GM19455 (cell line): Measurements from ENCODE around the gene KRTAP1-3.
"Not testable (repeated sequence)": the region's sequence is repeated elsewhere in the genome, so short reads cannot be mapped to it uniquely, and the experiment has no call there.

ENCODE experiments used
- ATAC-seq: cut with Tn5 transposase; IDR thresholded peaks from one replicate; pipeline ENCODE4 v1.9.1; 2021; ENCODE audit not compliant: unreplicated experiment

KRTAP1-3 gene

GRCh38 chr17:41034346-41034935 lies at the start of gene KRTAP1-3:
KRTAP1-3 (minus strand) TSS chr17:41034874; CDS start chr17:41034821, 53 bp downstream.
- not testable (repeated sequence) for ATAC-seq

GRCh38 chr17:41084100-41084856 lies 49.6 kb upstream of the KRTAP1-3 start, which contains the start of gene KRTAP4-7:
KRTAP4-7 (plus strand) TSS chr17:41084150; CDS start chr17:41084207, 57 bp downstream.
- not testable (repeated sequence) for ATAC-seq

GRCh38 chr17:41083427-41083826 lies 48.8 kb upstream of the KRTAP1-3 start:
- ATAC-seq = not testable (repeated sequence)

- ATAC-seq = no peak
Measured at GRCh38 chr17:41082626-41083025, 48.0 kb upstream of the KRTAP1-3 start.

GRCh38 chr17:41076788-41077187 lies 42.1 kb upstream of the KRTAP1-3 start:
- no peak for ATAC-seq

- no peak for ATAC-seq
Measured at GRCh38 chr17:41073676-41074075, 39.0 kb upstream of the KRTAP1-3 start.

- ATAC-seq = no peak
Measured at GRCh38 chr17:41071606-41072360, 37.1 kb upstream of the KRTAP1-3 start.

GRCh38 chr17:41069031-41069430 lies 34.4 kb upstream of the KRTAP1-3 start:
- no peak for ATAC-seq

- no peak for ATAC-seq
Measured at GRCh38 chr17:41067281-41067680, 32.6 kb upstream of the KRTAP1-3 start.

GRCh38 chr17:41065829-41066624 lies 31.4 kb upstream of the KRTAP1-3 start, which contains the start of gene KRTAP2-4:
KRTAP2-4 (minus strand) TSS chr17:41065879; CDS start chr17:41065845, 34 bp downstream.
- no peak for ATAC-seq

GRCh38 chr17:41065016-41065689 lies 30.5 kb upstream of the KRTAP1-3 start:
- not testable (repeated sequence) for ATAC-seq

GRCh38 chr17:41064301-41064700 lies 29.6 kb upstream of the KRTAP1-3 start:
- no peak for ATAC-seq

GRCh38 chr17:41063449-41063848 lies 28.8 kb upstream of the KRTAP1-3 start:
- ATAC-seq = no peak

GRCh38 chr17:41061964-41062363 lies 27.3 kb upstream of the KRTAP1-3 start:
- ATAC-seq = no peak

GRCh38 chr17:41060052-41060604 lies 25.5 kb upstream of the KRTAP1-3 start, which contains the start of gene KRTAP2-3:
KRTAP2-3 (minus strand) TSS chr17:41060114; CDS start chr17:41060050, 64 bp downstream.
- ATAC-seq = no peak

GRCh38 chr17:41059276-41060051 lies 24.8 kb upstream of the KRTAP1-3 start:
- ATAC-seq = not testable (repeated sequence)

- no peak for ATAC-seq
Measured at GRCh38 chr17:41058741-41059140, 24.1 kb upstream of the KRTAP1-3 start.

GRCh38 chr17:41057547-41057946 lies 22.9 kb upstream of the KRTAP1-3 start:
- no peak for ATAC-seq

GRCh38 chr17:41055130-41055529 lies 20.5 kb upstream of the KRTAP1-3 start, which contains the start of gene KRTAP2-2:
KRTAP2-2 (minus strand) TSS chr17:41055230; CDS start chr17:41055211, 19 bp downstream.
- ATAC-seq = not testable (repeated sequence)
